Panc1 (cell line): ENCODE results near the gene PEAK3.

Source experiments
- CTCF ChIP-seq: fragments of 450-650 bp; IDR thresholded peaks from 2 replicates; pipeline ENCODE4 v1.5.1; 2017; ENCODE audit warnings: mild to moderate bottlenecking
- POLR2AphosphoS5 ChIP-seq: IDR thresholded peaks from 2 replicates; pipeline ENCODE4 v1.6.1; 2012; ENCODE audit warnings: mild to moderate bottlenecking, low read depth, low read length, moderate library complexity
- SIN3A ChIP-seq: IDR thresholded peaks from 2 replicates; pipeline ENCODE4 v1.6.1; 2012; ENCODE audit warnings: low read depth, mild to moderate bottlenecking, low read length, moderate library complexity, borderline replicate concordance; ENCODE audit not compliant: insufficient read depth

- no peak for TF ChIP-seq SIN3A
- no peak for TF ChIP-seq POLR2AphosphoS5
- no peak for TF ChIP-seq CTCF
These were observed 38.5 kb downstream of the PEAK3 start for GRCh38 chr19:2243274-2244124.
